HG03066 (cell line): ENCODE results near the gene GPR171.
"Not testable (repeated sequence)": the region's sequence is repeated elsewhere in the genome, so short reads cannot be mapped to it uniquely, and the experiment has no call there.

Source experiments
- ATAC-seq: cut with Tn5 transposase; IDR thresholded peaks from one replicate; pipeline ENCODE4 v1.9.1; 2021; ENCODE audit warnings: low read depth; ENCODE audit not compliant: unreplicated experiment

Gene GPR171

DNA sequence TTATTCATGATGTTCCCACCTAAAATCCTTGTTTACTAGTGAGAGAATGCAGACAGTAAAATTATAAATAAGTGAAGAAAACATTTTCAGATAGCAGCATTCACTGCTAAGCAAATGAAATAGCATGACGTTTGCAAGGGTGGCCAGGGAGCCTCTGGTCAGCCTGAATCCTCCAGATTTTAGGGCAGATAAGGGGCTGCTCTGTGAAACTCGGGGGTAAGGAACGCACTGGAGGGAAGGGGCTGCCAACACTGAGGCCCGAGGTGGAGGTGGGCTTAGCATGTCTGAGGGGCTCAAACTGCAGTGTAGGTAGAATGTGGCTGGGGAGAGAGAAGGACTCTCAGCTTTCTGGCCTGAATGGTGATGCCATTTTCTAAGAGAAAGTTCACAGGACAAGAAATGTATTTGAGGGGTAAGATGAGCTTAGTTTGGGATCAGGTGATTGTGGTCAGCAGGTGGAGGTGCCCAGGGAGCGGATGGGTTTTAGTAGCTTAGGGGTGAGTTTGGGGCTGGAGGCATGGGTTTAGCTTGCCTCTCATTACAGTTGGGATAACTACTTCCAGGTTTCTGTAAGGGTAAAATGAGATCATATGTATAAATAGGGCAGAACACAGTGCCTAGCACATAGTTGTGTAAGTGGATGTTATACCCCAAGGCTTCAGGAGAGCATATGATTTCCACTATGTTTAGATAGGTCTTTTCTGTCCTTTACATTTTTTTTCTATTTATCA lies 20.5 kb downstream of the GPR171 start:
- ATAC-seq: no peak

DNA sequence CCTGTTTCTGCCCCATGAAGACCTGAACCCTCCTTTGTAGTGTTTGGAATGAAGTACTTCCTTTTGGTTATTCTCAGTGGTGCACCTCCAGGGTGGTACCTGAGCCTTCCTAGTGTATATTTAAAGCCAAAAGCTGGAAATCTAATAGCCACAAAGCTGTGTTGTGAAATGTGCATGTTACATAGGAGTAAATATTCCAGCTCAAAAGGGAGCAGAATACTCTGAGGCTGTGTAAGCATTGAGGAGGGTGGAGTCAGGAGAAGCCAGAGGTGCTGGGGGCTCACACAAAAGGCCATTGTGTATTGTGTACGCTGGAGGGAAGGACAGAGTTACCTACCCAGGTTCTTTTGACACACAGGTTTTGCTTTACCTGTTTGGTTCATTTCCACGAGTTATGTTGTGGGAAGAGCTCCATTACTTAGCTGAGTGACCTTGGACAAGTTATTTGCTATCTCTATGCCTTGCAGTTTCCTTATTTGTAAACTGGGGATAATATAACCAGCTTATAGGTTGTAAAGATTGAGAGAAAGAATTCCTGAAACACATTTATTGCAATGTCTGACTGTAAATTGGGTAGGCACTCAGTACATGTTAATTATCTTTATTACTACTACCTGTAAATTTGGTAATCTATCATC lies 24.7 kb downstream of the GPR171 start:
- ATAC-seq: no peak

DNA sequence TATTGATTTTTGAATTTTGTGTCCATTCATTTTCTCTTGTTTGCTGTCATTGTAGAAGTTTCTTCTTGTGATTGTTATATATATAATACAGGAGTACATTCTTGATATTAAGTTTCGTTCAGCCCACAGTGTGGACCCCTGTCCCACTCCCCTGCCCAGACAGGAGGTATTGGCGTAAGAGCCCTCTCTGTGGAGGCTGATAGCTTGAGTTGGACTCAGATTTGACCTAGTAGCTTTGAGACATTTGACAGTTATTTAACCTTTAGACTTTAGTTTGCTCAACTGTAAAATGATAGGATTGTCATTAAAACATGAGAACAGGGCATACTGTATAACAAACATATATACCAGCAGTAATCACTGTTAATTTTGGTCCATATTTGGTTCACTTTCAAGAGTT lies 27.1 kb downstream of the GPR171 start:
- ATAC-seq: no peak

DNA sequence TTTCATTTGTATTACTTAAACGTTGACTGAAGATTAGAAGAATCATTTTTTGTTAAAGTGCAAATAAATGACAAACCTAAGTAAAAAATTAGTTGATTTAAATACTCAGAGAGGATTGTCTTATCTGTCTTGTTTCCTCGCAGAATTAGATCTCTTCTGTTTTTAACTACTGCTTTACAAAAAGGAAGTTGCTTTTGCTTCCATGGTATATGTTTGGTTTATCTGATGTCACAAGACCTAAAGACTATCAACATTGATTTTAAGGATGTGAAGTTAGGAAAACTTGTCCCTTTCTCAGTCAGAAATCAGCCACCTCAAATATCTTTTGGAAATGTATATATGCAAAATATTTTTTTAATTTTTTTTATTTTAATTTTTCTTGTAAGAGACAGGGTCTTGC lies 28.7 kb downstream of the GPR171 start:
- ATAC-seq: no peak

DNA sequence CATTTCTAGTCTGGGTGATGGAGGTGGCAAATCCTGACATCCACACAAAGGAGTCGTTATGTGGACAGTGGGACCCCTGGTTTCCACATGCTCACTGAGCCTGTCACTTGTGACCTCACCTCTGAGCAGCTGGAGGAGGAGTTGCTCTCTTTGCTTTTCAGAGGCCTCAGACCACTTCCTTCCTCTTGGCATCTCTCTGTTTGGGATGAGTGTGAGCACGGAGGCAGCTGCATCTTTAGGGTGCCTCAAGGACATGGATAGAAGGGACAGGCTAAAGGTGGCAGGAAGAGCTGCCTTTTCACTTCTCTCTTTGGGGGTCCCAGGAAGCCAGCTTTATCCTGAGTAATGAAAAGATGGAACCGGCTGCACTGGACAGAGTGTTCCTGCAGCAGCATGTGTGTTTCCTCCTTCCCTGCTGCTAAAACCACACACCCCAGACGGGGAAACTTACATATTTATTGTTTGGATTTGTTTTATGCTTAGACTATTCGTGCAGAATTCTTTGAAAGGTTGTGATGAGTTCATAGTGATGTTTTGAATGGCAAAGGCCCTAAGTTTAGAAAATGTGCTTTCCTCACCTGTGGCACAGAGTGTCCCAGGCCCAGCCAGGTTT lies 31.8 kb downstream of the GPR171 start:
- no peak for ATAC-seq

DNA sequence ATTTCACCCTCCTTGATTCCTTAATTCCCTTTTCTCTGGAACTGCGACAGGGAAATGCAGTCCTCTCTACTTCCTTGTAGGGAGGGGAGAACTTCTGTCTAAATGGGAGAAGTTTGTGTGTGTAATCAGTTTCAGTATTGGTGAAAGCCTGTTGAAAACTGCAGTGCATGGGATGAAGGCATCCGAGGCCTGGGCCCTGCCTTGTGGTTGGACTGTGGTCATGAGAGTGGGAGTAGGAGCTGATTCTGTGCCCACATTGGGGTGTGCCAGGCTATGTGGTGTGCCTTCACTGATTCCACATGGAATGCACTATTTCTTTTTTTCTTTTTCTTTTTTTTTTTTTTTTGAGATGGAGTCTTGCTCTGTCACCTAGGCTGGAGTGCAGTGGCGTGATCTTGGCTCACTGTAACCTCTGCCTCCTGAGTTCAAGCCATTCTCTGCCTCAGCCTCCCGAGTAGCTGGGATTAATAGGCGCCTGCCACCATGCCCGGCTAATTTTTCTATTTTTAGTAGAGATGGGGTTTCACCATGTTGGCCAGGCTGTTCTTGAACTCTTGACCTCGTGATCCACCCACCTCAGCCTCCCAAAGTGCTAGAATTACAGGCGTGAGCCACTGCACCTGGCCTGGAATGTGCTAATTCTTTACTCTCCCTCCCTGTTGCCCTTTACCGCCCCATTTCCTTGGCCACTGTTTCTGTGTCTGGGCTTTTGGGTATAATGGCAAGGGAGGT lies 32.9 kb downstream of the GPR171 start:
- not testable (repeated sequence) for ATAC-seq

DNA sequence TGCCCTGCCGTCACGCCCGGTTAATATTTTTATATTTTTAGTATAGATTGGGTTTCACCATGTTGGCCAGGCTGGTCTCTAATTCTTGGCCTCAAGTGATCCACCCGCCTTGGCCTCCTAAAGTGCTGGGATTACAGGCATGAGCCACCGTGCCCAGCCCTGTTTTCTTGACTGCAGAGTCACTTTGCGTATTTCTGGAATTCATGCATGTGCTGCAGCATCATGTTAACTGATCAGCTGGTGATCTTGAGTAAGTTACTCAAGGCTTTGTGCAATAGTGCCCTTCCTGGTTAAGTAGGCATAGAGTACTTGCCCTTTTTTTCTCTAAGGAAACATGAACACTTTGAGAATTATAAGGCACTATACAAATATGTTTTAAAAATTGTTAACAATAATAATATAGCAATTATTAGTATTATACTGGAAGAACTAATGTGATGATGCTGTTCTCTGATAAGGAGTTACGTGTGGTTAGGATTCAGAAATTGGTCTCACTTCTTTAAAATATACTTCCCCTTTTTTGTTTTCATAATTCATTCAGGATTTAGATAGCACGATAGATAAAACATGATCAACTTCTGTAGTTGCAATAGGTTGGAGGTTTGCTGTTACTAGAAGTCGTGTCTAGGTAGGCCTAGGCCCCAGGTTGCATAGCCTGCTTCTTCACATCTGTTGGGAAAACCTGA lies 33.6 kb downstream of the GPR171 start:
- ATAC-seq: no peak

DNA sequence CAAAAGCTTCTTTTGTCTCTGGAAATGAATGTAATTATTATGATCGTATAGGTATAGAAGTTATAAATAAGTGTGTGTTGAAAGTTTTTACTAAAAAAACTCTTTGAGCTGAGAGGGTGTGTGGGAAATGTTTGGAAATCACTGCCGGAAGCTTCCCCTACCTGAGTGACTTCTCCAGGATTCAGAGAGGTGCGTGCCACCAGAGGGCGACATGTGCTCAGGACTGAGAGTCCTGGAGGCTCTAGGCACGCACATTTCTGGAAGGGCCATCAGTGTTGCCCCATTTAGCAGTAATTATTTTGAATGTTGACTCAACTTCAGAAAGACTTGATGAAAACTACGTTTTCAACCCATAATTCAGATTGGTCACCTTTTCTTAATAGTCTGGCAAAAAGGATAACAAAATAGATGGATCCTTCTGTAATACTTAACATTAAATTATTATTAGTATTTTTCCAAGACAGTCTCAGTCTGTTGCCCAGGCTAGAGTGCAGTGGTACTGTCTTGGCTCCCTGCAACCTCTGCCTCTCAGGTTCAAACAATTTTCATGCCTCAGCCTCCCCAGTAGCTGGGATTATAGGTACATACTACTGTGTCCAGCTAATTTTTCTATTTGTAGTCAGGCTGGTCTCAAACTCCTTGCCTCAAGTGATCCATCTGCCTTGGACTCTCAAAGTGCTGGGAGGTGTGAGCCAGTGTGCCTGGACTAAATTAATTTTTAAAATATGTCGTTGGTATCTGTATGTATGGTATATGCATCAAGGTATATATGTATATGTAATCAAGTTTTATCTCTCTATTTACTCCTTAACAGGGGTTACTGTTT lies 34.5 kb downstream of the GPR171 start:
- peak; percentile 44 for ATAC-seq

DNA sequence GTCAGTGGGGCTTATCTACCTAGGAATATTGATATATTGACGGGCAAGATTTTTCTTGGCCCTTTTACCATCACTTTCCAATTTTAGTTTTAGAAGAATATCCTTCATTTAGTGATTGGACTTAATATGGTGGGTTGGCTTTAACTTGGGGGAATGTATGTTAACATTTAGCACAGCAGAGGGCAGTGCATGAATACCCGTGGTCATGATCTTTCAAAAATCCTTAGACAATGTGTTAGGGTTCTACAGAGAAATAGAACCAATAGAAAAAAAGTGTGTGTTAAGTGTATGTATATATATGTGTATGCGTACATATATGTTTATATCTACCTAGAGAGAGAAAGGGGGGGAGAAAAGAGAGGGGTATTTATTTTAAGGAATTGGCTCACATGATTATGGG lies 36.9 kb downstream of the GPR171 start:
- ATAC-seq: no peak

DNA sequence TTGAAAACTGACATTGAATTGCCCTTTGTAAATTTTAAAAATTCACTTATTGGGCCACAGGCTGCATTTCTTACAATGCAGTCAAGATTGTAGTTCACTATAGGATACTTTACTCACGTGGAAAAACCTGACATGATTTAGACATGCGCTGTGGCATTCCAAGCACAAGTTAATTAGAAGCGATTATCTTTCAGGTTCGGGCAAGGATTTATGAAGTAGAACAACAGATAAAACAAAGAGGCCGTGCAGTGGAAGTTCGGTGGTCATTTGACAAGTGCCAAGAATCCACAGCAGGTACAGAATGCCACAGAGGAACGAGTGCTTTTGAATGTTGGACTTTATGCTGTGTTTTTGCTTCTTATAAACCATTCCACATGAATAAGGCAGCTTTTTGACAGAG lies 37.8 kb downstream of the GPR171 start:
- ATAC-seq: no peak

DNA sequence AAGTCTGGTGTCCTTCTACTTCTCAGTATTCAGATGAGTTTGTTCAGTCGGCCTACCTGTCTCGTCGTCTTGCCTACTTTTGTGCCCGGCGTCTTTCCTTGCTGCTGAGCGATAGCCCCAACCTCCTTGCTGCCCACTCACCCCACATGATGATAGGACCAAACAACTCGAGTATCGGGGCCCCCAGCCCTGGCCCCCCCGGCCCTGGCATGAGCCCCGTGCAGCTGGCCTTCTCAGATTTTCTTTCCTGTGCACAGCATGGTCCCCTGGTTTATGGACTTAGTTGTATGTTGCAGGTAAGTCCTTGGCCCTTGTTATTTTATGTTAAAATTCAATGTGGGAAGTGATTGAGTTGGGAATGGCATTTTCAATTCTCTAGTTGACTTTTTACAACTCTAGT lies 43.2 kb downstream of the GPR171 start:
- no peak for ATAC-seq

DNA sequence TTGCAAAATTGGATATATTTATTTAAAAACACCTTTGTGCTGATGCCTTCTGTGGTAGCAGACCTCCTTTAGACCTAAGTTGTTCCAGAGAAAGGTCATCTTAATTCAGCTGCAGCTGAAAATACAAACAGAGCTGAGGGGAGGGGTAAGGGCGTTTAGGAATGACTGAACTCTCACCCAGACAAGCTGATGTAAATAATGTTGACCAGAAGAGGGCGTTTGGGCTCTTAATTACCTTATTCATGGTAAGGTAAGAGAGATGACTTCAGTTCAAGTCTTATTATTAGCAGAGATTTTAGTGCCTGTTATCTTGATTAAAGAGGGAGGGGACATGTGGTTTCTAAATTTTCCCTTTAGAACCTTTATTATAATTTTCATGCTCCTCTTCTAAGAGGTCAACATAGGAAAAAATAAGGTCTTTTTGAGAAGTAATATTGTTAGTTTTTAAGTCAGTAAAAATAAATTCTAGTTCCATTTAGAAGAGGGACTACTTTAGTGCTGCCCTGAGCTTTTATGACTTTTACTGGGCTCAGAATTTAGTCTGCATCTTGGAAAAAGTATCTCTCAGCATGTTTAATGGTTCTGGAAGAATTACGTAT lies 46.3 kb downstream of the GPR171 start:
- peak; percentile 86 for ATAC-seq

DNA sequence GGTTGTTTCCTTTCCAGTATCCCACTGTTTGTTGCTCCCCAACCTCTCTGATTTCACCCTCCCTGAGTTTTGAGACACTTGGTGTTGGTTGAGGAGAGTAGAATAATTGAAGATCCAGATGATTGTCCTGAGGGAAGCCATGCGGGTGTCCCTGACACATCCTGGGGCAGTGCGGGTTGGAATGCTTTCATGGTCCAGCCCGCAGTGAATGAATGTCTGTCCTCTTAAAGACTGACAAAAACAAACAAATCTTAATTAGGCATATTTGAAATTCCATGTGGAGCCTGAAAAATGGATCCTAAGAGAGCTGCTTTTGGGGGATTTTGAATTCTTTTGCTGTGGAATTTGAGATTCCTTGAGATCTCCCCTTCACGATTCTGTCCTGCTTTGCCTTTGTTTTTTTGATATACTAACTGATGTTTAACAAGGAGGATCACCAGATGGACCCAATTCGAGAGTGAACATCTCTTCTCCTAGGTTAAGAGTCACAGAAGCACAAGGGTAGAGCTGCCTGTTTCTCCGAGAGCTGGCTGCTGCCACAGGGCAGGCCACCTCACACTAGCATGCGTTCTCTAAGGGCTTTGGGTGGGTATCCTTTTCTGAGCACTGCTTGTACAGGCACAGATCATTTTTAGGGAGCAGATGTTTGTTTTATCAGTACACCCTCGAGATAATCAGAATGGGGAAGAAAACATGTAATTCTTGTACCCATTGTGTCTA lies 47.4 kb downstream of the GPR171 start:
- ATAC-seq: no peak

DNA sequence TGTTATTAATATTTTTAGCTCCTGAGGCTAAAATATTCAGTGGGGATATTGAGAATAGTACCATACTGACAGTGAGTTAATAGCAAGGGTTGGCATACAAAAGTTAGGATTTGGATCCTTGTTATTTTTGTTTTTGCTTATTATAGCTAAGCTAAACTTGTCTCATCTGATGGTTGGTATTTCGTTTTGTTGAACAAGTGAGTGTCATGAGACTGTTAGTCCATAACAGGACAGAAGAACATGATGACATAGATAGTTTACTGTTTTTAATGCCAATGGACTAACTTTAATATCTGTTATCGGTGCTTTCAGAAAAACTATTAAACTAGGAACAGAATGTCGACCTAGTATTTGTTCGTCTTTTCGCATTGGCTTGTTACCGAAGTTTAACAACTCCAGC lies 48.5 kb downstream of the GPR171 start:
- ATAC-seq: no peak

DNA sequence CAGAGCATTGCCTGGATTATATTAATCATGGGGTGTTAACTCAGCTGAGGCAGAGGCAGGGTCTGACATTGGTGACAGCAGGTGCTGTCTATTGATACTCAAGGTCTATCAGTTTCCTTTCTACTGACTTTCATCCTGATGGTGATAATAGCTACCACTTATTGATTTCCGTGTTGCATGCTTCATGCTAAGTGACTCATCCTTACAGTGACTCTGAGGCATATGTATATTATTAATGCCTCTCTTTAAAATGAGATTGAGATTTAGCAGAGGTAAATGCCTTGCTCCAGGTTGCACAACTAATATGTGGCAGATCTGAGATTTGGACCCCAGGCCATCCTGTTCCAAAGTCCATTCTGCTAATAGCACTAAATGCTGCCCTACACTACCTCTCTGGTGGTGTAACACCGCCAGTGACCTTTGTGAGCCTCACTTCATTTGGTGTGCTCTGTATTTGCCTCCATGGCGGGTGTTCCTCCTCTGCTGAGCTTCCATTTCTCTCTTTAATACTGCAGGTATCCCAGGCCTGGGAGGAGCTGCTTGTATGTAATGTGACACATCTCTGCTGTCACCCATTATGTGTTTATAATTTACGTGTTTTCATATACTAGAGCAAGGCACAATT lies 50.4 kb downstream of the GPR171 start:
- no peak for ATAC-seq
